ENCODE results near the gene NOLC1.

GRCh38 chr10:102118867-102119266, 33.3 kb upstream of the NOLC1 start:
- no peak for TF ChIP-seq CTCF (IDR thresholded peaks at IDR 0.05)
- peak in 1 of 2 donors; percentile 47 for TF ChIP-seq POLR2AphosphoS5 (IDR thresholded peaks at IDR 0.05)
- no peak for TF ChIP-seq EP300 (IDR thresholded peaks at IDR 0.05)
- TF ChIP-seq POLR2A (IDR thresholded peaks at IDR 0.05; ENCODE audit: low read depth) = no peak
